GM19467 (cell line): ENCODE results near the gene KCNJ2.

Experiments
- ATAC-seq: cut with Tn5 transposase; IDR thresholded peaks from one replicate; pipeline ENCODE4 v1.9.1; 2021; ENCODE audit warnings: mild to moderate bottlenecking, moderate library complexity; ENCODE audit not compliant: unreplicated experiment

Gene KCNJ2

DNA sequence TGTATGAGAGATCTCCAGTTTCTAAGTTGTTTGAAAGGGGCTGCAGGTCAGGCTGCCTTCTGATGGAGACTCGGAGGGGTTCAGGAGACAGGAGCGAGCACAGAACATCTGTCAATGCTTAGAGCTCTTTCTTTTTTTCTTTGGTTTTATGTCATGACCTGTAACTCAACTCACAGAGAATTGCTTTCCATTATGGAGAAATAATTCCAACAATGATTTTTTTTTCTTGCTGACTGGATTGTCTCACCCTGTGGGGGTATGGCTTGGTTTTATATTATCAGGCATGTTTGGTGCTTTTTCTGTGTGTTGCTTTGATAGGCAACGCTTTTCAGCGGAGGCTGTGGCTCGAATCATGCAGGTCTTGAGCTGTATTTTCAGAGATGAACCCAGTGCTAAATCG, 10.7 kb upstream of the KCNJ2 start:
- no peak for ATAC-seq

DNA sequence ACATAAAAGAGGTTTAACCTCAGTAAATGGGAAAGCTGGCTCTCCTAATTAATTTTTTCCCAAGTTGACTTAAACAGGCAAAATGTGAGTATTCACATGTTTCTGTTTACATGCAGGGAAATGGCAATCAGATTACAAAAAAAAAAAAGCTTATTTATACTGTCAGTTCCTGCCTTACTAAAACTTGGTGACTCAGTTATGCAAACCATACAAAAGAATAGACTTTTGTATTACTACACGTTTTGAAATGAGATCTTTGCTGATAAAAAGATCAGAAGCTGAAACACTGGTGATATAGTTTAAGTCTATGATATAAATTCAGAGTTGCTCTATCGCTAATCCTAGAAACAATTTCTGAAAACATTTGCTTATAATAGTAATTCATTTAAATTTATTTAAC, 9.4 kb upstream of the KCNJ2 start:
- ATAC-seq = no peak

DNA sequence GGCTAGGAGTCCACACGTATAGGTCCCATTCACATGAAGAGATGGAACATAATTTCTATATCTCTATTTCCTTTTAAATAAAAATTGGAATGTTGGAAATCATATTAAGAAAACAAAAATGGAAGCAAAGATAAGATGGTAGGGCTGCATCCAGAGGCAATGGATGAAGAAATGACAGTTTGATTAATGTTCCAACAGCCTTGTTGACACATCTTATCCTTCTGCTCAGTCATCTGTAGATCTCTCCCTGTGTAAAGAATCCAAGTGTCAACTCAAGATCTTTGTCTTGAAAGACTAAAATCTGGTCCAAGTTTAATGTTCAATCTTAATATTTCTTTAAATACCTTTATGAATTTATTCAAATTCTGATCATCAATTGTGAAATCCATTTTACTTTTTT, 7.8 kb upstream of the KCNJ2 start:
- ATAC-seq = no peak

DNA sequence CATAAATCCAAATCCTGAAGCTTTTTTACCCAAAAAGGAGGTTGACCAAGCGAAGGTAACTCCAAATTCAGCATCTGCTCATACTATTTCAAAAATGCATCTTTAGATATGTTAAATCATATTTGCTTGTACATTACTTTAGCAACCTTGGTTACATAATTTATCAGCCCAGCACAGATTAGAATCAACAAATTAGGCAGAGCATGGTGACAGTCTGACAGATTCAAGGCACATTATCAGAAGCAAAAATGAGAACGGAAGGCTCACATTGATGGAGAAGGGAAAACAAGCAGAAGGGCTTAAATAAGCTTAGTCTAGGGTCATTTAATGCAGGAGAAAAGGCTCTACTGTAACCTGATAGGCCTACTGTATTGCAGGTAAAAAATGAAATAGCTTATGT, 3.9 kb upstream of the KCNJ2 start:
- ATAC-seq = no peak

DNA sequence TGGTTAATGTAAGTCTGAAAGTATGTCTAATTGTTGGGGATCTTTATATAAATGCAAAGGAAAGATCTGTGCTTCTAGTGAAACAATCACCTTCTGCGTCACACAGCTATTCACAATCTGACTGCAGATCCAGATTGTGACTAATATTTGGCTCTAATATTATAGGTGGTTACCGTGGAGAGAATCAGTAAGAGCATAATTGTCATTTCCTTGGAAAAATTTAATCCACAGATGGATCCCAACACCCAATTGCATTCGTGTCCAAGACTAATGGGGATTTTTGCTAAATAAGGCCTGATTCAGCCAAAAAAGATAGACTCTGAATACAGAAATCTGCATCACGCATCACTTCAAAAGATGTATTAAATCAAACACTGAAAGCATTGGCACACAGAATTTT, 2.7 kb upstream of the KCNJ2 start:
- no peak for ATAC-seq

DNA sequence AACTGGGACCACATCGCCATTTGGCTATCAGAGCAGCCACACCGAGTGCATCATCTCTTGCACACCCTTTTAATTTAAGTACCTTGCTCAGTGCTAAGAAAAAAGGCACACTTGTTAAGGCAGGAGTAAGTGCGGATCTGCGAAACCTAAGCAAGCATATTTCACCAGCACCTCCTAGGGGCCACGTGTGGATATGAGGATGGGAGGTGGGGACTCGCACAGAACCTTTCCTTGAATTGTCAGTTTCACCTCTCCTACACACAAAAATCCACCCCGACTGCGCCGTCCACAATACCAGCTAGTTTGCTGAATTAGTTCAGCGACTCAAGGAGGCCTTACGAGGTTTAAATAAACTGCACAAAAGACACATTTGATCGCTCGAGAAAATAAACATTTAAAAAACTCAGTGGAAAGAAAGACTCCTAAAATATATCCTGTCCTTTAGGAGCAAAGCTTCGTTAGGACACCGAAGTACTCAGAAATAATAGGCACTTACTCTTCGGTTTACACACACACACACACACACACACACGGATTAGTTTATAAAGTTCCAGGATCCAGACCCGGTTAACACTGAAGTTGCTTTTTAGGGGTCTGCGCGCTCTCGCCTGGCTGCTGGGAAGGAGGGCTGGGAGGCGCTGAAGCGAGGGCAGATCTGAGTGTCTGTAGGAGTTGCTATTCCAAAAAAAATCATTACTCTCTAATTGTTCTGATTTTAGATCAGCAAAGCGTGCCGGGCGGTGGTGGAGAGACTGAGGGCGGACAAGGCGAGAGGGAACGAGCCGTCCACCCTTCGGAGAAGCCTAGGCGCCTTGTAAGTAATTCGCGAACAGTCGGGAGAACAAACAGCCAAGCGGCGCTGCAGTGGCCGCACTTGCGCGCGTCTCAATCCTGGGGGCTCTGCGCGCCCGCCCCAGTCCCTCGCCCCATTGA, 1.0 kb upstream of the KCNJ2 start:
- no peak for ATAC-seq

DNA sequence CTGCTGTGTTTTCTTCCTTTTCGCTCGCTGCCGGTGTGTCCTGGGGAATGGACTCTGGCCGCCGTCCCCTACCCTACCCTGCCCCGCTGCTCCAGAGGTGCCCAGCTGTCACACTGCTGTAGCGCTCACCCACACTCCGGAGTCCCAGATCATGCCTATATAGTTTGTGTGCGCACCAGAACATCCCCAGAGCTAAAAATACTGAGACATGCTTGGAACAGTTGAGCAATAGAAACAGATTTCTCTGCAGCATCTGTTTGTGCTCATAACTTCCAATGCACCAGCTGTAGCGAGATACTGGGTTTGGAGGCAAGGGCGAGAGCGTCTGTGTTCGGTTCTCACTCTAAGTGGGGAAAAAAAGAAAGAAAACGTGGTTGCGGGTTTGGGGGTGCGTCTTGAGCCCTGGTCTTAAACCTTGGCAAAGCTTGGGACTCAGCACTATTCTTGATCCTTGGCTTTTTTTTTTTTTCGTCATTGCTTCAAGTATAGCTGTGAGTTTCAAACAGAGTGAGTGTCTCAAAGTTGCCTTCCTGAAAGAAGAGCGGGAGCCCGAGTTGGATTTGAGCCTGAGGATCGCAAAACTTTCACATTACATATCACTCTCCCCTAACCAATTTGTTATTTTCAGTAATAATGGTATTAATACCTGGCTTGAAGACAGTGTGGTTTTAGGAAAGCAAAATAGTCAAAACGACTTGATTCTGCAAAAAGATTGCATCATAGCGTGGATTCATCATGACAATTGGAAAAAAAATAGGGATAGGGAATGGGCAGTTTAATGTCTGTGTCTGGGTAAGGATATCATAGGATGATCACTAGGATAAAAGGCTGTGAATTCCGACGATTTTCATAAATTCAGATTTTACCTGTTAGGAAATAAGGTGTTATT, 621 bp downstream of the KCNJ2 start:
- peak; percentile 4 for ATAC-seq

DNA sequence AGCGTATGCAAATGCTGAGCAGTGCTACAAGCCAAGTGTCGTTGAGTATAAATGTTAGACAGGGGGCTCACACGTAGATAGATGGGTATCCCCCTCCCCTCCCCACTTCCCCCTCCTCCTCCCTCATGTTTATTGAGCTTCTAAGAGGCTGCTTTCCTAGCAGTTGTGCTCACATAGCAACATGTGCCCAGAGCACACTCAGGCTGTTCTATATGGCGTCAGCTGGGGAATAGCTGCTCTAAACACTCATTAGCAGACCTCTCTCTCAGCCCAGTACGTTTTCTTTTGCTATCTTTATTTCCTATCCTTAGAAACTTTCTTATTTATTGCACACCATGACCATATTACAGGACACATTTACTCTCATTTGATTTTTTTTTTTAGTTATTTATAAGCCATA, 1.8 kb downstream of the KCNJ2 start:
- no peak for ATAC-seq

DNA sequence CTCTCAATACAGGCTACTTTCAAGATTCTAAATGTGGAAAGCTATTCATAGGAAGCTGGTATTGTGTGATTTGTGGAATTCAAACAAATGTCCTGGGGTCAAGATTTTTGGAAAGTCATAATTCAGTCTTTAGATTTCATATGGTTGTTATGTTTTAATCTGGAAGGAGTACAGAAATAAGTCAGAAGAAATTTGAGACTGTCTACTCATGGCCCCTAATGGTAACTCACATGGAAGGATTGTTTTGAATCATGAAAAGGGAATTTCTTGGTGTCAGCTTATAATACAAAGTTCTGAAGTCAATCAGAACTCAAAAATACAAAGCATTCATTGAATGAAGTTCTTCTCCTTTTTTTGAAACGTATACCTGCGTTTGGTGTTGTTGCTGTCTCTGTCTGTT, 3.1 kb downstream of the KCNJ2 start:
- no peak for ATAC-seq

DNA sequence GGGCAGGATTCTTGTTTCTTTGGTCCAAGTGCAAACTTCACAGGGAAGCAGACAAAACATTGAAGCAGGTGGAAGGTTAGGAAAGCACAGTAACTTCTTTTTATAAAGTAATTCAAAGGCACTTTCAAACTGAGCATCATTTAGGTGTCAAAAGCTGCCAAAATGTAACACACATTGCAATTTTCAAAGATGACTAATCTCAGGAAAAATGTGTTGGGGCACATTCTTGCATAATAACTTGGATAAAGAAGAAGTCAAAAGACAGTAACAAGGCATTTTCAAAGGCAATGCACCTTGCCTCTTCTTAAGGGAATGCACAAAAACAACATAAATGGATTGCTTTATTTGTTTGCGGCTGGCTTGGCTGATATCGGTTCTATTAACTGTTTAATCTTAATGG, 3.6 kb downstream of the KCNJ2 start:
- ATAC-seq = no peak

DNA sequence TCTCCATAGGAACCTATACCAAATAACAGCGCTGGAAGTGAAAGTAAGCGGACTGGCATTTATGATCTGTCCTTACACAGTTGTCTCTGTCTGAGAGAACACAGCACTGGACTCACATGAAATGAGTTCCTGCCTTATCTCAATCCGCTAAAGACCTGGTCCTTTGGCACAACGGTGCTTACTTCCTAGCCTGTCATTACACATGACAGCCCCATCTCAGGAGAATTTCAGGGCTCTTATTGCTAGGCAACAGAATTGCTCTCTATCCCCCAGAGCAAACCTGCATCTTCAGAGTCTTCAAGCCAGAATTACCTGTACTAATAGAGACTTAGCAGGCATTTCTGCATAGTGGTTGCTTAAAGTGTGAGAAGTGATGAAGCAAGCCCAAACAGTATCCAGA, 4.3 kb downstream of the KCNJ2 start:
- ATAC-seq = no peak

DNA sequence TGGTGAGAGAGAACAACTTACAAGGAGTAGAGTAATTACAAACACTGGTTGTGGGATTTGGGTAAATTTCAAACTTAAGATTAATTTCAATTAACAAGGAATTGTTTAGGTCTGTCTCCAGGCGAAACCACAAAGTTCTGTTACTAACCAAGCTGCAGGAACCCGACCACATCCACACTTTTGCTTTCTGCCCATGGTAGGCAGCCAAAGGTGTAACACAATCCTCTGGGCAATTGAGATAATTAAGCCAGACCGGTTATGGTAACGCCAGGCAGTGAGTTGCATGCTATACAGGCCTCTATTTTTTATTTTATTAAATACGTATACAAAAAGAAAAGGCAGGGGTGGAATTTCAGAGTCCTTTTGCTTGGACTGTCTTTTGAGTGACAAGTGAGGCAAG, 12.0 kb downstream of the KCNJ2 start:
- ATAC-seq = no peak

DNA sequence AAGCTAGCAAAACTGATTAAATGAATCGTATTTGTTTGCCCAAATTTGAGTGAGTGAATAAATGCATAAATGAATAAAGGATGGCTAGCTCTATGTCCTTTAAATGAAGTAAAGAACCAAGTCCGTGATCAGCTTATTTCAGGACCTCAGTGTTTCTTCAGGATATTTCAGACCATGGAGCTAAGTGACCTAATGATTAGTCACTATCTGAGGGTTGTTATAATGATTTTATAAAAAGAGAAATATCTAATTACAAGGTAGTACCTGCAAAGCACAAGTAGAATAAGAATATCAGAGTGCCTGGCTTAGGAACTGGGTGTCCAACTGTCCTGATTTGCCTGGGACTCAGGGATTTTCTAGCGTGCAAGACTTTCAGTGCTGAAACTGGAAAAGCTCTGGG, 12.5 kb downstream of the KCNJ2 start:
- ATAC-seq = no peak

DNA sequence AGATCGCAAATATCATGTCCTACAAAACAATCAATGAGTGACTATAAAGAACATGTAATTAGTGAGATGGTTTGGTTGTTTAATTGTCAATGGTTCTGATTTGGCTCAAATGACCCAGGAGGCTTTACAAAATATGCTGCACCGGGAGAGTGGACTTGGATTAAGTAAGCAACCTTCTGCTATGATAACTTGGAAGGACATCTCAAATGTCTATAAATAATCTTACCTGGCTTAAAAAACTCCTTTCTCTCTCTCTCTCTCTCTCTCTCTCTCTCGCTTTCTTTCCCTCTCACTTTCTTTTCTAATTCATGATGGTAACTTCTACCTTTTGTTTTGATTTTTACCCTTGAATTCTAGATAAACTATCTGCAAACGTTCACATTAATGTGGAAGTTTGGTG, 14.2 kb downstream of the KCNJ2 start:
- no peak for ATAC-seq

DNA sequence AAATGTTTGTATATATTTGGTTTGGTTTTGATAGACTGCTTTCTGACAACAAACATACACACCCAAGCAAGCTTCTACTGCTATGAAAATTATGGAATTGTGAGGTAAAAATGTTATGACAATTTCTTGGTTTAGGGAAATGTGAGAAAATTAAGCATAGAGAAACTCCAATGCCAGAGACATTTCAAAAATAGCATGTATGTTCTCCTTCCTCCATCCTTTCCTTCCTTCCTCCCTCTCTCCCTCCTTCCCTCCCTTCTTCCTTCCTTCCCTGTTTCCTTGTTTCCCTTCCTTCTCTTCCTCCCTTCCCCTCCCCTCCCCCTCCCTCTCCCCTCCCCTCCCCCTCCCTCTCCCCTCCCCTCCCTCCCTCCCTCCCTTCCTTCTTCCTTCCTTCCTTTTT, 14.9 kb downstream of the KCNJ2 start:
- ATAC-seq = no peak

DNA sequence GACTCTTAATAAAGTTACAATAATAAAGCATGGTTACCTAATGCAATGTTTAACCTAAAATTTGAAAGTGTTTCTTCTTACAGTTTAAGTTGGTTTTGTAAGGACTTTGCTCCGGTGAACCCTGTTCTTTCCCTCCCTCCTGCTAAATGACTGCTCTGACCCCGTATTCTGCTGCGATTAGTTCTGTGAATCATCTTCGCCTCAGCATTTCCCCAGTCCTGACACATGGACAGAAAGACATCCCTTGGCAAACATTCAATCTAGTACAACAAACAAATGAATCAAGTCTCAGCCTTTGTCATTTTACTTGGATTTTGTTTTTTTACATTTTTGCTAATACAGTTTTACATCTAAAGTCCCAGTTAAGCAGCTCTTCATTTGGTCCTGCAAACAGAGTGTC, 15.4 kb downstream of the KCNJ2 start:
- ATAC-seq = no peak

DNA sequence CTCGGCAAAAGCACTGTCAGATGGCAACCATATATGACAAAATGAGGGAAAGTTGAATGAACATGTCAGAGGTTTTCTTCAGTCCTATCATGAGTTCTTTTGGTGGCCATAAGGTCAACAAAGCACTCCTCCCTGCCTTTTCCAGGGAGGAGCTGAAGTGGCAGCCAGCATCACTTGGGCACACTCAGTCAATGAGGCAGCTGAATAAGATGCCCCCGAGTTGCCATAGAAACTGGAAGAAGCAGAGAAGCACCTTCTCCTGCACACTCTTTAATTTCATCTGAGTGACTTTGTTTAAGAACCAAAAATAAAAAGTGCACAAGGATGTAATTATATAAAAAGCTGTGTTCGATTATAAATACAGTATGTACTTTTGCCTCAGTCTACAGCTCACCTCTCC, 16.0 kb downstream of the KCNJ2 start:
- ATAC-seq = no peak

DNA sequence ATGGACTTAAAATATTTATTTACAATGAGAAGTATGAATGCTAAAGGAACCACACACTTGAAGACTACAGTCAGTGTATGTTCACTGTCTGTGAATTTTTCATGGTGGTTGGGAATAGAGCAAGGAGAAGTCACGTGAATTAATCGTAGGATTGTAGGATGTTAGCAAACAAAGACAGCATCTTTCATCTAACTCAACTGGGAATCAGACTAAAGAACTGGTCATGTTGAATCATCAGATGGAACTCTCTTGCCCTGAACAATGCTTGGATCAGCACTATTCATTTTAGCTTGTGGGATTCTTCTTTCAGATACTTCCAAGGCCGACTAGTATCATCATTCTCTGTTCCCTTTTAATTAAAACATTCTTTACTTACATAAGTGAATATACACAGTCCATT, 18.1 kb downstream of the KCNJ2 start:
- ATAC-seq = no peak

DNA sequence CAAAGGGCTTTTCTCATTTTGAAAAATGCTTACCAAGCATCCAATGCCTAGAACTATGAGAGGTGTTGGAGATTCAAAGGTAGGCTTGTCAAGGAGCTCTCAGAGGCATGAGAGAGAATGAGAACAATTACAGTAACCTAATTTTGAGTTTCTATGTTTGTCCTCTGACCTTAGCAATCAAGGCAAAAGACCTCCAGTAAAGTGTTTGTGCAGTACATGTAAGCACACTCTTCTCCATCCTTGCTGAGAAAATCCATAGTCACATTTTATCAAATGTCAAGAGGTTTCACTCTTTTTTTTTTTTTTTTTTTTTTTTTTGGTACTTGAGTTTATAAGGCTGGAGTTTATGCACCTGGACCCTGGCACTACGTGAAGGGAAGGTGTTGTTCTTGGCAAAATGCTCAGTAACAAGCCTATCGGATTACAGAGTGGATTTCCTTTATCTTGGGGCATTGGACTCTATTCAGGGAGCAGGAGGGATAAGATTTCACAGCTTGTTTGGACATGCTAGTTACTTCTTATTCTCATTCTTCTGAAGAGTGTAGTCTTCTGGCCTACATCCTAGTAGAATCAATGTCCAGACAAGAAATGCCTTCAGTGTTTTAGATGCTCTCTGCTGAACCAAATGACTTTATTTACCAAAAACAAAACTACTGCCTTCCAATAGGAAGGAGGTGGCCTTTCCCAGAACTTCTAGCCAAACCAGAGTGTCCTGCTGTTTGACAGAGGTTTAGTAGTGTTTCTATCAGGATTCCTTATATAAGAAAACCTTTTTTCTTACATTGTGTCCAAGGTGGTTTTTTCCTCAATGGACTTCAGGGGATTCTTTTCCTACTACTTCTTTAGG, 21.9 kb downstream of the KCNJ2 start:
- no peak for ATAC-seq

DNA sequence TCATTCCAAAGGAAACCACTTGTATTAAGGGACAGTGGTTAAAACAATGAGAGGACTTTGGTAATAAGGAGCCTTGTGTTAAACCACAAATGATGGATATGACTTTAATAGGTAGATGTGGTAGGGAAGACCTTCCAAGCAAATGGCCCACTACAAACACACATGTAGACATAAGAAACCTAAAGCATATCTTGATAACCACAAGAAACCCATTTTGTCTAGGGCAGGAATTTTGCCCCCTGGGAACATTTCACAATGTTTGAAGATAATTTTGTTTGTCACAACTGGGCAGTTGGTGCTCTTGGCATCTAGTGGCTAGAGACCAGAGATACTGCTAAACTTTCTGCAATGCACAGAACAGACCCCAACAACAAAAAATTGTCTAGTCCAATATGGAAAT, 25.8 kb downstream of the KCNJ2 start:
- no peak for ATAC-seq

DNA sequence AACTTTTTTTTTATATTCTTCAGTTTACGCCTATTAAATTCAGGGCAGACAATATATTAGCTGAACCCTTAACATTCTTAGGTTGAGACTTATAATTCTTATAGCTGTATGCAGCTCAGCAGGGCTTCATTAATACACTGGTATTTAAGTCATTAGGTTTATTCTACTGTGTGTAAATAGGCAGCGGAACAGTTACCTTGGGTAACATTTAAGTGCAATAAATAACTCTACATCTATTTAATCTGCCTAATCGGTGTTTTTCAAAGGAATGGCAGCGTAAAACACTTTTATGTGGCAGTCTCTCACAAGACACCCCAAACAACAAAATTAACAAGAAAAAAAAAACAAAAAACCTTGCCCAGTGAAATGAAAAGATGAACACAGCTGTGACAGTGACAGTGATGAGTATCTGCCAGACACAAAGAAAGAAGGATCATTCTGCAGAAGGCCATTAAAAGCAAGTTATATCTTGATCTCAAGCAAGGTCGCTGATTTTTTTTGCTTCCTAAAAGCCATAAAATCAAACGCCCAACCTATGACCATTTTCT, 32.6 kb downstream of the KCNJ2 start:
- ATAC-seq = no peak
